ENCODE measurements around the gene ASIC2. TPM values are rescaled to one million over a fixed set of nuclear protein-coding genes. Genes with fewer than 3 reads are reported as not detected.

The ASIC2 gene
- total and polyA plus RNA-seq, 9 of the 15 experiments (the other 6 are each of a cell fraction or from before 2014, with no cell fraction given), result not detected

- no peak overlapping the region for H3K27ac ChIP-seq (ENCODE audit: extremely low read depth, low read depth, low read length)
- no peaks in the 10 kb centered on the region for H3K79me2 ChIP-seq (ENCODE audit: control insufficient read depth, insufficient read depth, low read length)
- no peaks in the 10 kb centered on the region for H3K9me1 ChIP-seq (ENCODE audit: control insufficient read depth, insufficient read depth, low read length)
- in situ Hi-C loops (cut with MboI), result no loop called here
- no peak for DNase-seq (ENCODE audit: extremely low read depth in 1 of 4, low spot score in 3 of 4)
- H4K20me1 ChIP-seq (replicated peaks; ENCODE audit: control insufficient read depth, insufficient read depth, low read length), result no peaks in the 10 kb centered on the region
- WGBS (ENCODE audit: insufficient coverage, low coverage, missing lambda C conversion rate), result 2% methylated on average over 4 of the region's 4 CpGs
- H3K4me2 ChIP-seq (ENCODE audit: insufficient read depth, low read length), result no peak overlapping the region
- H3K9me3 ChIP-seq (replicated peaks; ENCODE audit: control insufficient read depth, insufficient read depth, low read depth, low read length), result no peaks in the 10 kb centered on the region
- FAIRE-seq, result no peak
- no peak overlapping the region for H3K9ac ChIP-seq (ENCODE audit: insufficient read depth in 1 of 2, low read depth in 2 of 2, low read length in 2 of 2)
- no peak overlapping the region for H2AFZ ChIP-seq (ENCODE audit: low read depth, low read length)
- H3K4me1 ChIP-seq (replicated peaks in 1 of 2; ENCODE audit: control insufficient read depth in 2 of 2, insufficient read depth in 2 of 2, low read length in 2 of 2), result no peaks in the 10 kb centered on the region
- ATAC-seq, result no peak
- no TSS peak for BruUV-seq (replicated peaks)
- no peak for TF ChIP-seq RBM25 (IDR thresholded peaks at IDR 0.05; ENCODE audit: low read depth, low read length, severe bottlenecking)
- TF ChIP-seq ZNF197 (CRISPR knock-in tag; IDR thresholded peaks at IDR 0.05; ENCODE audit: low read depth), result no peak
- no peak for TF ChIP-seq POLR3A (IDR thresholded peaks at IDR 0.05; ENCODE audit: borderline replicate concordance, extremely low read depth, insufficient read depth, insufficient read length)
- TF ChIP-seq CBFA2T3 (IDR thresholded peaks at IDR 0.05), result 0 out of 2 replicates have a peak, but pooled peaks have one; percentile 10
- TF ChIP-seq CREBBP (IDR thresholded peaks at IDR 0.05; ENCODE audit: low read depth, low read length), result no peak
- H3K4me3 ChIP-seq, result no peak overlapping the region
- intact Hi-C loops (cut with micrococcal nuclease), result no loop called here
- H3K36me3 ChIP-seq (ENCODE audit: control insufficient read depth, insufficient read depth, low read length), result no peaks in the 10 kb centered on the region
- CTCF ChIA-PET (ENCODE audit: low intra/inter-chr PET ratio), result no interaction called here
- H3K27me3 ChIP-seq (ENCODE audit: control insufficient read depth in 2 of 2, insufficient read depth in 2 of 2, low read length in 2 of 2), result peaks cover 18 to 38% of the 10 kb centered on the region in 2 experiments; a peak in 4 of 5 replicates
- POLR2A ChIA-PET, result no interaction called here
Measured at GRCh38 chr17:33056399-33057146, 236.5 kb downstream of the ASIC2 start.

DNA sequence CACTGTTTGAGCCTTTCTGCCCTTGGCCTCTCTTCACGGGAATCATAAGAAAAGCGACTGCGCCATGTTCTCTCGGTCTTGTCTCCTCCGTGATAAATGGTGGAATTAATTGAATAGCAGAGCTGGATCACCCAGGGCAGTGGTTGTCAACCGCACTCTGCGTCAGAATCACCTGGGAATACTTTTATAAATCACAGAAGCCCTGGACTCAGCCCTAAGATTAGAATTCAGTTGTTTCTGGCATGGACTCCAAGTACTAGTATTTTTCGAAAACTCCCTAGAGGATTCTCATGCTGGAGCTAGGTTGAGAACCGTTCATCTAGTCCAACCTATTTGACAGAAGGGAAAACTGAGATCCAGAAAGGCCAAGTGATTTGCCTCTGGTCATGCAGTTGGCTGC is 237.3 kb downstream of the ASIC2 start:
- DNase-seq (ENCODE audit: extremely low read depth in 1 of 4, low spot score in 3 of 4) (no peak), FAIRE-seq (no peak), ATAC-seq (no peak)
- BruUV-seq (replicated peaks), result no TSS peak
- POLR2A ChIA-PET, result interaction anchor here (0.6 to 1.2 kb wide), 3 partner anchors 9 to 593 kb away, joined by 3 to 4 read pairs (median 3); no protein-coding TSS in a partner anchor
- H3K9me3 ChIP-seq (replicated peaks; ENCODE audit: control insufficient read depth, insufficient read depth, low read depth, low read length), result no peaks in the 10 kb centered on the region
- 2% methylated on average over 9 of the region's 9 CpGs for WGBS (ENCODE audit: insufficient coverage, low coverage, missing lambda C conversion rate)
- no peaks in the 10 kb centered on the region for H3K79me2 ChIP-seq (ENCODE audit: control insufficient read depth, insufficient read depth, low read length)
- in situ Hi-C loops (cut with MboI), result no loop called here
- H2AFZ ChIP-seq (ENCODE audit: low read depth, low read length), result no peak overlapping the region
- no peak overlapping the region for H3K27ac ChIP-seq (ENCODE audit: extremely low read depth, low read depth, low read length)
- H3K9ac ChIP-seq (ENCODE audit: insufficient read depth in 1 of 2, low read depth in 2 of 2, low read length in 2 of 2), result no peak overlapping the region
- no peaks in the 10 kb centered on the region for H3K4me1 ChIP-seq (replicated peaks in 1 of 2; ENCODE audit: control insufficient read depth in 2 of 2, insufficient read depth in 2 of 2, low read length in 2 of 2)
- H3K4me2 ChIP-seq (ENCODE audit: insufficient read depth, low read length), result no peak overlapping the region
- no peaks in the 10 kb centered on the region for H3K9me1 ChIP-seq (ENCODE audit: control insufficient read depth, insufficient read depth, low read length)
- CTCF ChIA-PET (ENCODE audit: low intra/inter-chr PET ratio), result no interaction called here
- H3K4me3 ChIP-seq, result no peak overlapping the region
- no peaks in the 10 kb centered on the region for H3K36me3 ChIP-seq (ENCODE audit: control insufficient read depth, insufficient read depth, low read length)
- H3K27me3 ChIP-seq (ENCODE audit: control insufficient read depth in 2 of 2, insufficient read depth in 2 of 2, low read length in 2 of 2), result peaks cover 18 to 38% of the 10 kb centered on the region in 2 experiments; a peak in 4 of 5 replicates
- TF ChIP-seq TAF15 (IDR thresholded peaks at IDR 0.05; ENCODE audit: low read depth, low read length), result no peak
- no peak for TF ChIP-seq ZNF699 (CRISPR knock-in tag; IDR thresholded peaks at IDR 0.05; ENCODE audit: insufficient replicate concordance)
- no peak for TF ChIP-seq ZNF778 (CRISPR knock-in tag; IDR thresholded peaks at IDR 0.05)
- no peak for TF ChIP-seq ARID1B (IDR thresholded peaks at IDR 0.05)
- no peaks in the 10 kb centered on the region for H4K20me1 ChIP-seq (replicated peaks; ENCODE audit: control insufficient read depth, insufficient read depth, low read length)
- intact Hi-C loops (cut with micrococcal nuclease), result no loop called here
